Femur (tissue), 1 donor: ENCODE measurements around the gene PRKCD.

Experiments used
- DNase-seq: peaks from one replicate; pipeline ENCODE4 v3.0.0-alpha.2; 2017

PRKCD gene

GRCh38 chr3:53221827-53222182, 60.8 kb downstream of the PRKCD start:
- DNase-seq, result no peak

DNA sequence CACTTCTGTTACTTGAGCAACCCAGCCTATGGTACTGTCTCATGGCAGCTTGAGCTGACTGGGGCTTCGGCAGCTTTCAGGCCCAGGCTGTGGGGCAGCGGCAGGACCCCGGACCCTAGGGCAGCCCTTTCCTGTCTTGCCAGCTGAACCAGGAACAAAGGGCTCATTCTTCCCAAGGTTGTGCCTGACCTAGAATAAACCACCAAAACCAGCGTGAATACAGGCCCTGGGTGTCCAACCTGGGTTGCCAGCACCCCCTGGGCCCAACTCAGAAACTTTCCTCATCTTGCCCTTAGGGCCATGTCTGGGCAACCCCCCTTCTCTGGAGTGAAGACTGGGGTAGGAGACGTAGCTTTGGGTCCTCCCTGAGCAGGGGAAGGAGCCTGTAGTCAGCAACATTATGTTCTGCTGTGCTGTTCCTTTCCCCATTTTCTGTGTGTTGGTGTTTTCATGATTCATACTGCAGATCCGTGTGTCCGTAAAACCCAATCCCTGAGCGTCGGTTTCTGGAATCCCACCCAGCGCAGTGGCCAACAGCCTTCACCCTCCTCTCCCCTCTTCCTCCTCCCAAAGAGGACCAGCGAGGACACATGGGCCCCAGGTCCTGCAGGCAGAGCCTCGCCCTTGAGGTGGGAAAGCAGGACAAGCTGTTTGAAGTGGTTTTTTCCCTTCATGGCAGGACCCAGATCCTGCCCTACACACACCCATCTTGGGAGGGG, 61.3 kb downstream of the PRKCD start:
- DNase-seq, result no peak

GRCh38 chr3:53223025-53223424, 62.0 kb downstream of the PRKCD start:
- no peak for DNase-seq

GRCh38 chr3:53223541-53223966, 62.5 kb downstream of the PRKCD start:
- DNase-seq, result no peak

DNA sequence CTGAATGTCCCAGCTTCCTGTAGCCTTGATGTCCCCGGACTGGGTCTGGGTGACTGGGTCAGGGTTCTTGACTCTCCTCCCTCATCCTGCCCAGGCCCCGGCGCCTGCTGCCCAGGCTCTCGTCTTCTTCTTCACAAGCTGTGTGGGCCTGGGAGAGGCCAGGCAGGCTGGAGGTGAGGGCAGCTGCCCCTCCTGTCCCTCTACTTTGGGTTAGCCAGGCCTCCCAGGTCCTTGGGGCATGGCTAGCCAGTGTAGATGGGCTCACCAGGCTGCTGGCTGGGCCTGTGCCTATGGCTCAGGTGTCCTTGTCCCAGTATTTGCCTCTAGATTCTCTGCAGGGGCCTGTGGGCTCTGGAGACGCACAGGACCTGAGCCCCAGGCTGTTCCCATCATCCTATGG, 63.0 kb downstream of the PRKCD start:
- no peak for DNase-seq

- no peak for DNase-seq
These were observed 63.5 kb downstream of the PRKCD start for GRCh38 chr3:53224536-53224935.

DNA sequence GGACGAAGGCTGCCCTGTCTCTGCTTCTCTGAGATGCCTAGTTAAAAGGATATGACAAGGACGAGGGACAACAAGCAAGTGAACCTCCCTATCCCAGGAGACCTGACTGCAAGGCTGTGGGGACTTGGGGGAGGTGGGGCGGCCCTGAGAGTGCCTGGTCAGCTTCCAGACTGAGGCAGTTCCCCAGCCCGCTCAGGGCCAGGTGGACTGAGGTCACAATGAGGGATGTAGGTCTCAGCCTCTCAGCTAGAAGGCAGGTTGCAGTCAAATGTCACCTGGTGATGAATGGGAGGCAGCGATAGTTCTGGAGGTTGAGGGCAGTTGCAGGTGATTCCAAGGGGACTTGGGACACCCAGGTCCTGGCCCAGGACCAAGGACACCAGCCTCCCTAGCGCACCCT, 64.2 kb downstream of the PRKCD start:
- no peak for DNase-seq

DNA sequence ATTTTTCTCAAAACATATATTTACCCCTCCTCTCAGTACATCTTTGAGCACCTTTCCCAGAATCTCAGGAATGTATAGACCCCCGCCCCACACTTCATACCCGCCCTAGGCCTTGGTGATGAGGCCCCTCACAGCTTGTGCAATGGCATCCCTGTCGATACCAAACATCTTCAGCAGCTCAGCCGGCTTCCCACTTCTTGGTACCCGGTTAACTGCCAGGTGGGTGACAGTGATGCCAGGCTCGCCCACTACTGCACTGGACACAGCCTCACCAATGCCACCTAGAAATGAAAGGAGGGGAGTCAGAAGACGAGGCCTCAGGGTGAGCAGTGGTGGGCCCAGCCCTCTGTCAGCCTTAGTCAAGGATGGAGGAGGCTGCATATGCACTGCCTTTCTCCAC, 64.6 kb downstream of the PRKCD start:
- DNase-seq, result no peak

GRCh38 chr3:53226142-53226840, 65.3 kb downstream of the PRKCD start:
- DNase-seq, result no peak

- DNase-seq, result no peak
These were observed 65.9 kb downstream of the PRKCD start for GRCh38 chr3:53226841-53227407.

GRCh38 chr3:53227993-53228885, 67.2 kb downstream of the PRKCD start:
- no peak for DNase-seq

DNA sequence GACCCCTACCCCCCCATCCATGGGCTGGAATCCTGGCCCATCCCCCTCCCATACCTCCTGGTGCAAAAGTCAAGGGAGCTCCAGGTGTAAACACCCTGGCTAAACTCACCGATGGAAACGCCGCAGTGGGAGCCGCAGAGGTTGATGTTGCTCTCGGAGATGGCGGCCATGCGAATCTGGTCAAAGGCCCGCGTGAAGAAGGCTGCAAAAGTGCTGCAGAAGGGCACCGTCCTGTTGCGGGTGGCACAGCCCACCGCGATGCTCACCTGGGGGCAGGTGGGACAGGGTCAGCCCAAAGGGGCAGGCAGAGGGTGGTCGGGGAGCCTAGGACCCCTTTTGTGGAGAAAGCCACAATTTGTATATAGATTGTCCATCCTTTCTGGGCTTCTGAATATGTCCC, 68.2 kb downstream of the PRKCD start:
- no peak for DNase-seq

GRCh38 chr3:53229606-53230005, 68.6 kb downstream of the PRKCD start:
- no peak for DNase-seq

GRCh38 chr3:53230041-53230621, 69.1 kb downstream of the PRKCD start:
- no peak for DNase-seq

DNA sequence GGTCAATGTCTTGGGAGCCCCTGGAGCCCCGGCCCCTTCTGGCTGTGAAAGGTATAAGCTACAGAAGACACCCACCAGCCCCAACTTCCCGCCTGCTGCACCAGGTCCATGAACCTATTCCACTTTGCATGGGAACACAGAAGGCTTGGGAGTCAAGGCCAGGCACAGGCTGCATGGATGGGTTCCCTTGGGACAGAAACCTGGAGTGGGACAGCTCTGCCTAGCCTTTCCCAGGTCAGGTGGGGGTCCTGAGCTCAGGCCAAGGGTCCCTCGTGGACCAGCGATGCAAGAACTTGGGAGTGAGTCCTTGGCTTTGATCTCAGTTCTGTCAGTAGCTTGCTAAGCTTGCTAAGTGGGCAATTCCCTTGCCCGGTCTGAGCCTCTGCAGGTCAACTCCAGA, 69.8 kb downstream of the PRKCD start:
- DNase-seq, result no peak

DNA sequence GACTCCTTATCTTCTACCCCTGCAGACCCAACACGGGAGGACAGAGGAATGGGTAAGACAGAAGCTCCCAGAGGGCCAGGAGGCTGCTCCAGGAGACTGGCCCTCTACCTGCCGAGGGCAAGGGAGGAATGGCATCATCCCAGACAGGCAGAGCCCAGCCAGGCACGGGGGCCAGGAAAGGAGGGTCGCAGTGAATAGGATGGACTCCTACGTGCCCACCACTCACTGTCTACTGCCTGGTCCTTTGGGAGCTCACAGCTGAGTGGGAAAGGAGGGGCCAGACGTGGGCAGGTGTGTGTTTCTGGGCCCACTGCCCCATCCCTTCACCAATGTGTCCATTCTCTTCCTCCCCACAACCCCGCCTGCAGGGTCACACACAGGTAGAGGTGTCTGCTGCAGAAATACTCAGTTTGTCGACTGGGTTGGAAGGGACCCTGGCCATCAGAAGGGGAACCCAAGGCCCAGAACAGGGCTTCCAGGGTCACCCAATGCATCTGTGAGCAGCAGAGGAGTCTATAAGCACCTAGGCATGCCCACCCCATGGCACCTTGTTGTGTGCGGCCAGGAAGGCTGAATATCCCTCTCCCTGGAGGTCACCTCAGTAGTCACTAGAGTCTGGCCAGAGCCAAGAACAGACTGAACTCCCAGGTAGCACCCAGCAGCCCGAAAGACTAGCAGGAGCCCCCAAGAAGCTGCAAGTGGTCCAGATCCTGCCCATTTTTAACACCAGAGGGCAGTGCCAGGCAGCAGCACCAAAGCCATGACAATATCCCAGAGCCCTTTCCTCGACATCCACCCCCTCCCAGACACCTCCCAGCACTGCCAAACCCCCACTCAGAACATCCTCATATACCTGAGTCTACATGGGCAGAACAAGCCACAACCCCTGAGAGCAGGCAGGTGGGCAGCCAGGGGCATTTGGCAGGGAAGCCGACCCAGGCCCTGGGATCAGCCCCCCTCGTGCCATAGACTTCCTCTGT, 70.8 kb downstream of the PRKCD start:
- DNase-seq, result no peak

GRCh38 chr3:53232641-53233377, 71.8 kb downstream of the PRKCD start:
- DNase-seq, result peak; percentile 10

DNA sequence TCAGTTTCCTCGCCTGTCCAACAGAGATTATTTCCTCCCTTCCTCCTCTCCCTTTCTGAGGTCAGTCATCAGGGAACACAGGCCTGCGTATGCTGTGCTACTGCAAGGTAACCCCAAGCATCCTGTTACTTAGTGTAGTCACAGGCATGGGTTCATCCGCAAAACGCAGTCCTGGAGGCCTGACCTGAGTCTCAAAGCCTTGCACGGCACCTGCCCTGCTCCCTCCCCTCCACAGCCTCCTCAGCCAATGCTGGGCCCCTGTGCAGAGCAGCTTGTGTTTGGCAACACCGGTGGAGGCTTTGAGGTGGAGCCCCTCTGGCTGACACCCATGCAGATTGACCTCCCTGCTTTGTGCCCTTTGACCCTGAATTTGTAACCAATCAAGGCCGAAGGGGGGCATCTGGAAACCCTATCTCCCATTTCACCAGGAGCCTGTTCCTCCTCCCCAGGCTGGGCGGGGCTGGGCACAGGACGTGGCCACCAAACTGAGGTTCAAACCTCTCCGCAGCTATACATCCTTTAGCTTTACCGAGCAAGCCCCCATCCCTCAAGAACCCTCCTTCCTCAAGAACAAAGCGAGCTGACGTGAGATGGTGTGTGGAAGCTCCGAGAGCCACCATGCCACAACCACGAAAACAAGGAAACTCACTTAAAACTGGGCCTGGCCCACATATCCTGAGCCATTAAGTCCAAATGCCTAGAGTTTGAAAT, 73.3 kb downstream of the PRKCD start:
- DNase-seq, result peak; percentile 12

- DNase-seq, result peak; percentile 10
These were observed 73.8 kb downstream of the PRKCD start for GRCh38 chr3:53234841-53235232.

- peak; percentile 13 for DNase-seq
These were observed 74.5 kb downstream of the PRKCD start for GRCh38 chr3:53235545-53235944.
